H1 (cell line): ENCODE results near the gene GLUD1. TPM values are rescaled to one million over a fixed set of nuclear protein-coding genes. Genes with fewer than 3 reads are reported as not detected.

ENCODE experiments used
- CTCF ChIA-PET: fragments of 300-600 bp; sonication (Branson Sonifier 250); formaldehyde crosslinking; loops from one replicate; lab custom pipeline; 2021; ENCODE audit not compliant: partially characterized antibody; lab: Charles Lee
- POLR2A ChIA-PET: fragments of 300-600 bp; sonication (Branson Sonifier 250); formaldehyde crosslinking; loops from one replicate; lab custom pipeline; 2021; ENCODE audit warnings: inconsistent platforms; ENCODE audit not compliant: partially characterized antibody; lab: Charles Lee
- DNase-seq, 2 experiments: peaks; one replicate each; pipeline versions ENCODE4 v3.0.0 to v3.0.0-alpha.2; 2010 to 2022; ENCODE audit warnings: low spot score in 2 of 2, low read depth in 1 of 2, mixed read lengths in 1 of 2
- FAIRE-seq: peaks from 2 replicates; lab custom pipeline; 2011; peaks lifted over from hg19 to GRCh38; lab: Jason Lieb, UNC
- H2AFZ ChIP-seq: 2 replicates; pipeline ENCODE4 v1.8.1; 2012; ENCODE audit warnings: low read length, inconsistent platforms
- H2AK5ac ChIP-seq: 2 replicates; pipeline ENCODE4 v1.6.1; 2013; ENCODE audit warnings: low read depth, low read length
- H2BK120ac ChIP-seq: replicated peaks from 2 replicates; pipeline ENCODE3; 2013; ENCODE audit warnings: low read depth, low read length, inconsistent platforms
- H2BK12ac ChIP-seq: 2 replicates; pipeline ENCODE4 v1.6.1; 2013; ENCODE audit warnings: low read depth, low read length
- H2BK15ac ChIP-seq: 2 replicates; pipeline ENCODE4 v1.6.1; 2013; ENCODE audit warnings: low read length
- H2BK20ac ChIP-seq: 2 replicates; pipeline ENCODE4 v1.6.1; 2013; ENCODE audit warnings: low read length
- H2BK5ac ChIP-seq: 2 replicates; pipeline ENCODE4 v1.6.1; 2013; ENCODE audit warnings: low read depth, low read length
- H3K14ac ChIP-seq: 2 replicates; pipeline ENCODE4 v1.6.1; 2013; ENCODE audit warnings: inconsistent platforms; ENCODE audit not compliant: insufficient read length
- H3K18ac ChIP-seq: 2 replicates; pipeline ENCODE4 v1.6.1; 2013; ENCODE audit warnings: low read length; ENCODE audit errors: extremely low read depth
- H3K23ac ChIP-seq: 2 replicates; pipeline ENCODE4 v1.6.1; 2013; ENCODE audit warnings: inconsistent platforms; ENCODE audit not compliant: insufficient read length
- H3K23me2 ChIP-seq: 2 replicates; pipeline ENCODE4 v1.6.1; 2013; ENCODE audit warnings: low read depth, low read length
- H3K27ac ChIP-seq: 2 replicates; pipeline ENCODE4 v1.6.1; 2011; ENCODE audit warnings: low read depth, low read length, inconsistent platforms
- H3K27me3 ChIP-seq, 4 experiments: replicated peaks in 1 of 4; 1 replicate in 1 of 4; 2 replicates in 3 of 4; pipeline versions ENCODE4 v1.6.1 to v1.8.1; 2011 to 2013; ENCODE audit warnings: low read length in 3 of 4, mild to moderate bottlenecking in 3 of 4, inconsistent platforms in 2 of 4, mixed read lengths in 2 of 4, moderate library complexity in 1 of 4; ENCODE audit not compliant: control insufficient read depth in 3 of 4, insufficient read depth in 3 of 4; ENCODE audit errors: extremely low read depth in 1 of 4
- H3K36me3 ChIP-seq, 4 experiments: 2 replicates each; pipeline versions ENCODE4 v1.6.1 to v1.8.1; 2011 to 2013; ENCODE audit warnings: mild to moderate bottlenecking in 4 of 4, low read length in 3 of 4, moderate library complexity in 2 of 4, control low read depth in 1 of 4, inconsistent platforms in 1 of 4; ENCODE audit not compliant: insufficient read depth in 4 of 4, control insufficient read depth in 2 of 4
- H3K4ac ChIP-seq: replicated peaks from 2 replicates; pipeline ENCODE3; 2013; ENCODE audit warnings: low read length, low read depth, mixed read lengths, inconsistent platforms; ENCODE audit not compliant: insufficient read length
- H3K4me1 ChIP-seq, 4 experiments: replicated peaks in 1 of 4; 1 replicate in 1 of 4; 2 replicates in 3 of 4; pipeline versions ENCODE4 v1.6.1 to v1.8.1; 2011 to 2013; ENCODE audit warnings: low read length in 3 of 4, inconsistent platforms in 2 of 4, mixed read lengths in 1 of 4; ENCODE audit not compliant: insufficient read depth in 4 of 4, control insufficient read depth in 3 of 4
- H3K4me2 ChIP-seq, 2 experiments: 2 replicates each; pipeline versions ENCODE4 v1.6.1 to v1.8.1; 2011 to 2013; ENCODE audit warnings: low read depth in 2 of 2, low read length in 2 of 2, control low read depth in 1 of 2, inconsistent platforms in 1 of 2, mild to moderate bottlenecking in 1 of 2; ENCODE audit not compliant: insufficient read depth in 1 of 2
- H3K4me3 ChIP-seq, 4 experiments: fragments of 200-600, 300-600 bp in 1 of 4; sonication (generic), shearing (Covaris generic), sonication (Bioruptor Twin) in 1 of 4; 2 replicates each; pipeline versions ENCODE4 v1.5.1 to v1.8.1; 2011 to 2016; ENCODE audit warnings: low read length in 4 of 4, low read depth in 3 of 4, control low read depth in 2 of 4, inconsistent platforms in 2 of 4, mild to moderate bottlenecking in 2 of 4, mixed read lengths in 1 of 4, moderate library complexity in 1 of 4; ENCODE audit not compliant: insufficient read depth in 2 of 4; ENCODE audit errors: extremely low read depth in 1 of 4
- H3K56ac ChIP-seq: replicated peaks from 2 replicates; pipeline ENCODE3; 2013; ENCODE audit warnings: low read depth, mild to moderate bottlenecking, mixed read lengths, low read length, inconsistent platforms; ENCODE audit not compliant: insufficient read length
- H3K79me1 ChIP-seq: 2 replicates; pipeline ENCODE4 v1.6.1; 2013; ENCODE audit warnings: low read depth, low read length, control low read depth
- H3K79me2 ChIP-seq, 2 experiments: 2 replicates each; pipeline versions ENCODE4 v1.6.1 to v1.8.1; 2012 to 2013; ENCODE audit warnings: low read length in 2 of 2, mild to moderate bottlenecking in 2 of 2, inconsistent platforms in 1 of 2; ENCODE audit not compliant: insufficient read depth in 2 of 2, control insufficient read depth in 1 of 2
- H3K9ac ChIP-seq, 4 experiments: replicated peaks in 1 of 4; 1 replicate in 1 of 4; 2 replicates in 3 of 4; pipeline versions ENCODE4 v1.6.1 to v1.8.1; 2011 to 2013; ENCODE audit warnings: low read depth in 3 of 4, low read length in 3 of 4, control low read depth in 2 of 4, mild to moderate bottlenecking in 2 of 4, moderate library complexity in 2 of 4, inconsistent platforms in 1 of 4; ENCODE audit errors: extremely low read depth in 1 of 4
- H3K9me3 ChIP-seq, 2 experiments: 2 replicates each; pipeline versions ENCODE4 v1.6.1 to v1.8.1; 2012 to 2013; ENCODE audit warnings: mild to moderate bottlenecking in 2 of 2, moderate library complexity in 2 of 2, control low read depth in 1 of 2, inconsistent platforms in 1 of 2, low read depth in 1 of 2, low read length in 1 of 2, mixed read lengths in 1 of 2; ENCODE audit not compliant: insufficient read depth in 2 of 2
- H4K20me1 ChIP-seq, 2 experiments: replicated peaks in 1 of 2; 2 replicates each; pipeline versions ENCODE3 to v1.8.1; 2011 to 2013; ENCODE audit warnings: inconsistent platforms in 2 of 2, low read length in 2 of 2, mild to moderate bottlenecking in 1 of 2; ENCODE audit not compliant: insufficient read depth in 2 of 2, control insufficient read depth in 1 of 2
- H4K5ac ChIP-seq: 2 replicates; pipeline ENCODE4 v1.6.1; 2013; ENCODE audit warnings: low read length, low read depth, mixed read lengths, inconsistent platforms; ENCODE audit not compliant: insufficient read length
- H4K8ac ChIP-seq: 2 replicates; pipeline ENCODE4 v1.8.0; 2013; ENCODE audit warnings: mild to moderate bottlenecking, moderate library complexity, low read length, inconsistent platforms; ENCODE audit not compliant: insufficient read depth; ENCODE audit errors: extremely low read depth
- H4K91ac ChIP-seq: replicated peaks from 2 replicates; pipeline ENCODE3; 2013; ENCODE audit warnings: low read length, mixed read lengths, inconsistent platforms; ENCODE audit not compliant: insufficient read length
- CBX8 ChIP-seq: fragments of 300-800, 300-1000 bp; sonication (generic); IDR thresholded peaks from 2 replicates; pipeline ENCODE4 v1.7.1; 2016; ENCODE audit warnings: low read depth, low read length, borderline replicate concordance
- CHD1 ChIP-seq: IDR thresholded peaks from 2 replicates; pipeline ENCODE4 v1.6.1; 2012; ENCODE audit warnings: low read depth, low read length, improper control_type of control experiment
- EP300 ChIP-seq, 2 experiments: IDR thresholded peaks; 1 replicate in 1 of 2; 2 replicates in 1 of 2; pipeline ENCODE4 v1.6.1; 2011 to 2012; ENCODE audit warnings: low read depth in 2 of 2, low read length in 2 of 2, mild to moderate bottlenecking in 2 of 2, borderline replicate concordance in 1 of 2, inconsistent platforms in 1 of 2, moderate library complexity in 1 of 2
- GTF2F1 ChIP-seq: IDR thresholded peaks from 2 replicates; pipeline ENCODE4 v1.6.1; 2012; ENCODE audit warnings: low read depth, low read length, improper control_type of control experiment, borderline replicate concordance
- JUND ChIP-seq: IDR thresholded peaks from 2 replicates; pipeline ENCODE4 v1.6.1; 2011; ENCODE audit warnings: mild to moderate bottlenecking, improper control_type of control experiment, low read length
- MAFK ChIP-seq: IDR thresholded peaks from 2 replicates; pipeline ENCODE4 v1.6.1; 2012; ENCODE audit warnings: low read depth, mild to moderate bottlenecking, improper control_type of control experiment, low read length
- PHF8 ChIP-seq: fragments of 200-600 bp; sonication (generic); conservative IDR thresholded peaks from 2 replicates; pipeline ENCODE4 v1.7.1; 2012; ENCODE audit warnings: low read depth, mild to moderate bottlenecking, inconsistent platforms, low read length, moderate library complexity
- POLR2A ChIP-seq, 2 experiments: IDR thresholded peaks; 1 replicate in 1 of 2; 2 replicates in 1 of 2; pipeline ENCODE4 v1.6.1; 2011; ENCODE audit warnings: low read depth in 2 of 2, low read length in 2 of 2, mild to moderate bottlenecking in 2 of 2; ENCODE audit errors: control extremely low read depth in 1 of 2
- POLR2AphosphoS5 ChIP-seq: IDR thresholded peaks from 2 replicates; pipeline ENCODE4 v1.6.1; 2011; ENCODE audit warnings: low read depth, low read length
- RBBP5 ChIP-seq: IDR thresholded peaks from 2 replicates; pipeline ENCODE4 v1.7.1; 2012; ENCODE audit warnings: low read depth, mild to moderate bottlenecking, inconsistent platforms, low read length, moderate library complexity, borderline replicate concordance
- SIX5 ChIP-seq: IDR thresholded peaks from 2 replicates; pipeline ENCODE4 v1.6.1; 2011; ENCODE audit warnings: mild to moderate bottlenecking, low read depth, low read length
- SP1 ChIP-seq: IDR thresholded peaks from 2 replicates; pipeline ENCODE4 v1.6.1; 2011; ENCODE audit warnings: low read depth, low read length
- SP4 ChIP-seq: IDR thresholded peaks from 2 replicates; pipeline ENCODE4 v1.6.1; 2012; ENCODE audit warnings: low read length, inconsistent platforms
- SUZ12 ChIP-seq: fragments of 200-600 bp; sonication (generic); IDR thresholded peaks from 2 replicates; pipeline ENCODE4 v1.6.1; 2012; ENCODE audit warnings: mild to moderate bottlenecking, inconsistent platforms, low read length, moderate library complexity, mixed read lengths
- TAF7 ChIP-seq: optimal IDR thresholded peaks from 2 replicates; pipeline ENCODE3; 2011; ENCODE audit warnings: low read depth, mild to moderate bottlenecking, inconsistent platforms, low read length, moderate library complexity, borderline replicate concordance
- YY1 ChIP-seq: IDR thresholded peaks from 2 replicates; pipeline ENCODE4 v1.6.1; 2011; ENCODE audit warnings: low read depth, mild to moderate bottlenecking, low read length
- WGBS, 2 experiments: shearing (Covaris generic) in 1 of 2; methylation state at CpG; one replicate each; pipeline versions ENCODE4 v1.1.6 to v1.1.7; 2013 to 2015; ENCODE audit warnings: low lambda C conversion rate in 2 of 2, mixed read lengths in 2 of 2, inconsistent platforms in 1 of 2, low coverage in 1 of 2, missing lambda C conversion rate in 1 of 2; ENCODE audit not compliant: insufficient replicate concordance in 2 of 2, insufficient coverage in 1 of 2, insufficient read length in 1 of 2; ENCODE audit errors: extremely low coverage in 1 of 2, missing lambda C conversion rate in 1 of 2; 5-methylcytosine and 5-hydroxymethylcytosine counted together
- polyA plus RNA-seq, 7 experiments: library from polyadenylated mRNA; depleted of rRNA in 3 of 7; stranded (reverse) in 5 of 7; unstranded in 2 of 7; fragments of >200 nt in 5 of 7; fragments of 200-250 nt in 2 of 7; gene quantifications; 1 replicate in 5 of 7; 2 replicates in 1 of 7; 4 replicates in 1 of 7; pipeline versions ENCODE4 v1.2.1 to v1.2.3, GENCODE V29; 2011 to 2013; ENCODE audit warnings: missing spikeins in 2 of 7, mixed read lengths in 2 of 7
- total RNA-seq: library from RNA; stranded (reverse); fragmentation: NEBNext Ultra II Directional; extraction: Animal tissue kit (Norgen Biotek cat#: 25700); gene quantifications from 2 replicates; pipeline ENCODE4 v1.2.1, GENCODE V29; 2021

GLUD1 gene
- total and polyA plus RNA-seq, 2 of the 8 experiments (the other 6 are each of a cell fraction or from before 2014, with no cell fraction given), result 41.0 to 96.2 TPM

GRCh38 chr10:87101996-87102395, 7.4 kb upstream of the GLUD1 start:
- no peak overlapping the region for H3K14ac ChIP-seq
- H3K9me3 ChIP-seq, result no peaks in the 10 kb centered on the region
- no peak overlapping the region for H3K56ac ChIP-seq
- no peak overlapping the region for H2BK20ac ChIP-seq
- no peak for DNase-seq
- no peak overlapping the region for H2BK5ac ChIP-seq
- H3K79me2 ChIP-seq, result no peaks in the 10 kb centered on the region
- no peaks in the 10 kb centered on the region for H3K27me3 ChIP-seq
- H4K20me1 ChIP-seq, result peaks cover 0 to 1% of the 10 kb centered on the region in 2 experiments
- H2AFZ ChIP-seq, result no peak overlapping the region
- ChIA-PET POLR2A (interaction anchor here (1.2 kb wide), 1 partner anchor 9 kb away, joined by 3 read pairs; no protein-coding TSS in a partner anchor), CTCF (interaction anchor here (0.7 kb wide), 1 partner anchor 764 kb away, joined by 3 read pairs; no protein-coding TSS in a partner anchor)
- H3K4me2 ChIP-seq, result no peak overlapping the region
- no peak for FAIRE-seq
- no peak overlapping the region for H2BK15ac ChIP-seq
- no peak overlapping the region for H2AK5ac ChIP-seq
- no peaks in the 10 kb centered on the region for H3K4me1 ChIP-seq
- no peak overlapping the region for H3K4ac ChIP-seq
- no peak overlapping the region for H3K18ac ChIP-seq
- H3K79me1 ChIP-seq, result no peaks in the 10 kb centered on the region
- H3K4me3 ChIP-seq, result no peak overlapping the region
- H2BK120ac ChIP-seq, result no peak overlapping the region
- no peak overlapping the region for H4K91ac ChIP-seq
- no peaks in the 10 kb centered on the region for H3K23me2 ChIP-seq
- WGBS, 2 experiments, result 96% methylated on average over 2 of the region's 2 CpGs; no CpG with 5 or more reads in 1 of the 2 experiments
- no peak overlapping the region for H4K8ac ChIP-seq
- H3K9ac ChIP-seq, result no peak overlapping the region
- H3K36me3 ChIP-seq, result peaks cover 0 to 11% (median 0%) of the 10 kb centered on the region in 4 experiments; a peak in 3 of 8 replicates
- H2BK12ac ChIP-seq, result no peak overlapping the region
- no peak overlapping the region for H3K27ac ChIP-seq
- no peak overlapping the region for H4K5ac ChIP-seq
- no peak overlapping the region for H3K23ac ChIP-seq
- TF ChIP-seq POLR2AphosphoS5, result no peak
- TF ChIP-seq YY1, result no peak
- TF ChIP-seq POLR2A (IDR thresholded peaks at IDR 0.05; ENCODE audit: control extremely low read depth in 1 of 2, low read depth in 2 of 2, low read length in 2 of 2), result no peak
- no peak for TF ChIP-seq CBX8
- TF ChIP-seq JUND, result no peak
- TF ChIP-seq SIX5, result no peak
- no peak for TF ChIP-seq RBBP5
- TF ChIP-seq SUZ12, result no peak
- TF ChIP-seq EP300 (IDR thresholded peaks at IDR 0.05; ENCODE audit: borderline replicate concordance in 1 of 2, low read depth in 2 of 2, low read length in 2 of 2), result no peak
- no peak for TF ChIP-seq SP1
- TF ChIP-seq GTF2F1, result no peak
- no peak for TF ChIP-seq CHD1
- no peak for TF ChIP-seq SP4
- TF ChIP-seq MAFK, result no peak
- TF ChIP-seq PHF8, result no peak
- TF ChIP-seq TAF7, result no peak
